K562 (cell line): Measurements from ENCODE around the gene CRAMP1. TPM values are rescaled to one million over a fixed set of nuclear protein-coding genes. Genes with fewer than 3 reads are reported as not detected.
A peak's percentile ranks its signal among the peaks of the same experiment; 100 is the strongest.

Source experiments
- AFF4 ChIP-seq: sonication (generic); formaldehyde crosslinking; IDR thresholded peaks from 2 replicates; pipeline ENCODE4 v1.8.0; 2023; ENCODE audit warnings: mild to moderate bottlenecking, missing genetic modification reagents
- ARID2 ChIP-seq: fragments of 450-650 bp; IDR thresholded peaks from 2 replicates; pipeline ENCODE4 v1.6.1; 2017; ENCODE audit warnings: antibody characterized with exemption, mild to moderate bottlenecking
- ARNT ChIP-seq, 2 experiments: fragments of 450-650 bp; IDR thresholded peaks; 2 replicates each; pipeline ENCODE4 v1.6.1; 2016; ENCODE audit warnings: mild to moderate bottlenecking in 1 of 2
- CREBBP ChIP-seq: IDR thresholded peaks from one replicate; pipeline ENCODE4 v1.6.1; 2012; ENCODE audit warnings: low read depth, mild to moderate bottlenecking, control low read depth, inconsistent platforms, low read length
- ID3 ChIP-seq, 2 experiments: fragments of 250-450 bp in 1 of 2; fragments of 450-650 bp in 1 of 2; sonication (Bioruptor Pico) in 1 of 2; IDR thresholded peaks; 2 replicates each; pipeline versions ENCODE4 v1.6.1 to v1.8.0; 2016 to 2021; ENCODE audit warnings: mild to moderate bottlenecking in 2 of 2, moderate library complexity in 2 of 2, missing compliant biosample characterization in 1 of 2, missing genetic modification characterization in 1 of 2
- ILF3 ChIP-seq: fragments of 450-650 bp; IDR thresholded peaks from 2 replicates; pipeline ENCODE4 v1.6.1; 2018; ENCODE audit warnings: antibody characterized with exemption, mild to moderate bottlenecking, moderate library complexity, borderline replicate concordance
- NFE2 ChIP-seq: IDR thresholded peaks from 2 replicates; pipeline ENCODE4 v1.6.1; 2014; ENCODE audit warnings: antibody characterized with exemption, low read depth
- NFE2L1 ChIP-seq: fragments of 450-650 bp; IDR thresholded peaks from 2 replicates; pipeline ENCODE4 v1.6.1; 2016; ENCODE audit warnings: missing genetic modification characterization, low read depth, mild to moderate bottlenecking, missing compliant biosample characterization, moderate library complexity, borderline replicate concordance
- NKRF ChIP-seq: fragments of 450-650 bp; IDR thresholded peaks from 2 replicates; pipeline ENCODE4 v1.6.1; 2016; ENCODE audit warnings: borderline replicate concordance
- SMAD1 ChIP-seq: fragments of 150-350 bp; IDR thresholded peaks from 2 replicates; pipeline ENCODE4 v1.6.1; 2014; ENCODE audit warnings: low read length, low read depth; ENCODE audit not compliant: partially characterized antibody
- SMC3 ChIP-seq: conservative IDR thresholded peaks from 2 replicates; pipeline ENCODE4 v1.6.1; 2011; ENCODE audit warnings: low read depth, low read length, improper control_type of control experiment; ENCODE audit not compliant: insufficient read depth
- SOX6 ChIP-seq: fragments of 450-650 bp; IDR thresholded peaks from 2 replicates; pipeline ENCODE4 v1.6.1; 2014; ENCODE audit warnings: mild to moderate bottlenecking
- SRSF3 ChIP-seq: fragments of 200-400 bp; formaldehyde crosslinking; IDR thresholded peaks from 2 replicates; pipeline ENCODE4 v1.6.1; 2016; ENCODE audit warnings: mild to moderate bottlenecking, low read length, moderate library complexity; ENCODE audit not compliant: insufficient read depth
- TFAP4 ChIP-seq: sonication (generic); formaldehyde crosslinking; IDR thresholded peaks from 2 replicates; pipeline ENCODE4 v1.8.0; 2022; ENCODE audit warnings: missing genetic modification reagents, mild to moderate bottlenecking, moderate library complexity, borderline replicate concordance
- VEZF1 ChIP-seq: fragments of 200-800 bp; sonication (Bioruptor generic); IDR thresholded peaks from 2 replicates; pipeline ENCODE4 v1.6.1; 2017; ENCODE audit warnings: missing genetic modification characterization, missing compliant biosample characterization
- ZNF239 ChIP-seq: fragments of 250-450 bp; sonication (Bioruptor Pico); IDR thresholded peaks from 2 replicates; pipeline ENCODE4 v1.4.0; 2020; ENCODE audit warnings: mild to moderate bottlenecking
- ZNF3 ChIP-seq: fragments of 250-450 bp; sonication (Bioruptor Pico); IDR thresholded peaks from 2 replicates; pipeline ENCODE4 v1.5.0; 2021; ENCODE audit warnings: mild to moderate bottlenecking, moderate library complexity
- ZNF445 ChIP-seq: fragments of 250-450 bp; sonication (Bioruptor Pico); IDR thresholded peaks from 2 replicates; pipeline ENCODE4 v1.4.0; 2020; ENCODE audit warnings: low read depth, mild to moderate bottlenecking, moderate library complexity
- ZNF583 ChIP-seq: fragments of 250-450 bp; sonication (Bioruptor Pico); IDR thresholded peaks from 2 replicates; pipeline ENCODE4 v1.4.0; 2020
- ZNF707 ChIP-seq: fragments of 250-450 bp; sonication (Bioruptor Pico); conservative IDR thresholded peaks from 2 replicates; pipeline ENCODE4 v1.8.0; 2022; ENCODE audit warnings: inconsistent platforms, mild to moderate bottlenecking, moderate library complexity
- polyA plus RNA-seq, 8 experiments: library from polyadenylated mRNA; depleted of rRNA in 4 of 8; stranded (reverse) in 5 of 8; unstranded in 3 of 8; fragments of >200 nt; fragmentation: Nextera tagmentation in 2 of 8; fragmentation: Illumina TruSeq in 1 of 8; extraction: Ambion mirVana in 2 of 8; extraction: Trizol in 1 of 8; gene quantifications; 2 replicates each; pipeline versions ENCODE4 v1.2.1 to v1.2.3, GENCODE V29; 2011 to 2014; ENCODE audit warnings: inconsistent platforms in 1 of 8, missing spikeins in 1 of 8
- total RNA-seq, 7 experiments: library from RNA; depleted of rRNA in 6 of 7; stranded (reverse); fragments of >200 nt in 6 of 7; fragmentation: Illumina TruSeq in 2 of 7; extraction: Trizol in 2 of 7; gene quantifications; 2 replicates each; pipeline versions ENCODE4 v1.2.1 to v1.2.3, GENCODE V29; 2011 to 2021; ENCODE audit warnings: low replicate concordance in 1 of 7

Gene CRAMP1
- total and polyA plus RNA-seq, 9 of the 15 experiments (the other 6 are each of a cell fraction or from before 2014, with no cell fraction given), result 0.52 to 20.8 (median 7.5) TPM

- TF ChIP-seq VEZF1 (CRISPR knock-in tag) (peak; percentile 73), SMC3 (0 out of 2 replicates have a peak, but pooled peaks have one; percentile 3), NKRF (peak; percentile 54; the same call in 1 of the 2 replicates), ZNF239 (no peak), ZNF583 (CRISPR knock-in tag) (no peak), ARID2 (no peak), ZNF445 (CRISPR knock-in tag) (no peak), SOX6 (no peak), ID3 (CRISPR knock-in tag; IDR thresholded peaks at IDR 0.05) (no peak), ID3 (tag; IDR thresholded peaks at IDR 0.05) (no peak), NFE2L1 (tag) (no peak), ZNF3 (CRISPR knock-in tag) (no peak), AFF4 (CRISPR knock-in tag) (no peak), CREBBP (no peak), ZNF707 (no peak), NFE2 (peak; percentile 29; the same call in 1 of the 2 replicates), ILF3 (no peak), SRSF3 (no peak), ARNT (IDR thresholded peaks at IDR 0.05) (no peak), TFAP4 (CRISPR knock-in tag) (no peak), SMAD1 (no peak)
Measured at GRCh38 chr16:1678500-1679098, 66.4 kb downstream of the CRAMP1 start (continued).
